HG02981 (cell line): ENCODE data around the gene ADCY2.
A peak's percentile ranks its signal among the peaks of the same experiment; 100 is the strongest.

Experiments
- ATAC-seq: cut with Tn5 transposase; IDR thresholded peaks from one replicate; pipeline ENCODE4 v1.9.1; 2021; ENCODE audit warnings: mild to moderate bottlenecking, moderate library complexity; ENCODE audit not compliant: unreplicated experiment

The ADCY2 gene

GRCh38 chr5:7714119-7714518, 318.2 kb downstream of the ADCY2 start:
- ATAC-seq = no peak

DNA sequence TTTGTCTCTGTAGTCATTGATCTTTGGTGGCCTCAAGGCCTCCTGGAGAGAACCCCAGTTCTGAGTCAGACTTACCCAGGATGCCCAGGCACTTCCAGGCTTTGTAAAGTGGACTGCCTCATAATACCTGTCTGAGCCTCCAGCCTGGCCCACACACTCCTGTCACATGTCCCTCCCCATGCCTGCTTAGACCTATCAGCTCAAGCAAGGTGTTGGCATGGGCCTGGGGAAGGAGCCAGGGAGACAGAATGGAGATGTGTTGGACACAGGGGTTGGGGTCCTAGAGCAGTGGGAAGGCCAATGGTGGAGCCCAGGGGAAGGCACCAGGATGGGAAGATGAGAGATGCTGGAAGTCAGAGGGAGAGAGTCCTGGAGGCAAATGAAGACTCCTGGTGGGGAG, 318.8 kb downstream of the ADCY2 start:
- ATAC-seq = no peak

GRCh38 chr5:7717691-7718090, 321.8 kb downstream of the ADCY2 start:
- no peak for ATAC-seq

DNA sequence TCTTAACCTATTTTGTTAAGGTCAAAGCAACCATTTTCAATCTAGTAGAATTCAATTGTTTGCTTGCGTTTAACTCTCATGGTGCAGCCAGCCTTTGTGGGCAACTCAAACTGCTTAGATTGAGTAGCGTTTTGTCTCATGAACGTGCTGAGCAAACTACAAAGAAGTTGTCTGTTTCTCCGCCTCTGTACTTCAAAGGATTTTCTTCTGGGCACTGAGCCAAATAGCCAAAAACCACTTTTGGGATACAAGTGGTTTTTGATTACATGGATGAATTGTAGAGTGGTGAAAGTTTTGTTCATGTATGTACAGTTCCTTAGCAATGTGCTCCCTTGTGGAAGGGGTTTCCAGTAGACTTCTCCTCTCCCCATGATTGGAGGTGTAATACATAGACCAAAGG, 332.1 kb downstream of the ADCY2 start:
- ATAC-seq = no peak

GRCh38 chr5:7741415-7742065, 345.6 kb downstream of the ADCY2 start:
- no peak for ATAC-seq

GRCh38 chr5:7742241-7742656, 346.3 kb downstream of the ADCY2 start:
- ATAC-seq = no peak

DNA sequence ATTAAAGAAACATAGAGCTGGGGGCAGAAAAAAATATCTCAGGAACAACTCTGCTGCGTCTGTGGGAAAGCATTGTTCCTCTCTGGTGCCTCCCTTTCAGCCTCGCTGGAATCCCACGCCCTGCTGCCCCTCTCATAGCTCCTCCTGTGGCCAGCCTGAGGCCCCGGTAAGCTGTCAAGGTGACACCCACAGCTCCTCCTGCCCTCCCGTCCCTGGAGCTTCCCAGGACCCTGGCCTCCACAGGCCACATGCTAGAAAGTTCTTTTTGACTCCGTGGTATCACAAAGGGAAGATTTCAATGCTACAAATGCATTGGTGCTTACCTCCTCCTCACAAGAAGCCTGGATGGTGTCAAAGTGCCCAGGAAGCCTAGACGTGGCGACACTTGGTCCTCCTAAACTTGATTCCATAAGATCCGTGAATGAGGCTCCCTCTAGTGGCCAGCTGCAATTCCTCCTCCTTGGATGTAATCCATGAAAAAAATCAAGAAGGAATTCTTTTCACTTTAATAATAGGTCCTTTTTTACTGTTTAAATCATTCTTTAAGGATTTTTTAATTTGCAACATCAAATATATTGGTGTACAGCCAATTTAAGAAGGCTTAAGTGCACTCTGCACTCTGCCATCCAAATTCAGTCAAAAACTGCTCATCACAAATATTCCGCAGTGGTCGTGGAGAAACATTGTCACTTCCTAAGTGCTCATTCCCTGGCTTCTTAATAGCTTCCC, 350.1 kb downstream of the ADCY2 start:
- ATAC-seq = no peak

DNA sequence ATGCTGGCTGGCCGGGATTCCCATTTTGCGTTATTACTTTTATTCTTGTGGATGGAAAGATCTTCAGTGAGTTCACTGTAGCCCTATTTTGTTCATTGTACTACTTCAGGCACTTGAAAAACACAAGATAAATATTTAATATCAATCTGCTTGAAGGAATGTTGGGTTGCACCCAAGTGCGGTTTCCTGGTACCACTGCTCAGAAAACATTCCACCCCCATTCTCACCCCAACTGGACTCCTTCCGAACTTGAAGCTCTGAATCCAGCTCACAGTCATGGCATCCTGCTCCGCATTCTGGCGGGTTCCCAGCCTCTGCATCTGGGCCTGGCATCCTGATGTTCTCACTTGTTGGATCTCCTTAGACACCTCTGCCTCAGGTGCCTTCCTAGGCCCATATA, 351.8 kb downstream of the ADCY2 start:
- no peak for ATAC-seq

GRCh38 chr5:7749626-7750025, 353.7 kb downstream of the ADCY2 start:
- ATAC-seq = no peak

DNA sequence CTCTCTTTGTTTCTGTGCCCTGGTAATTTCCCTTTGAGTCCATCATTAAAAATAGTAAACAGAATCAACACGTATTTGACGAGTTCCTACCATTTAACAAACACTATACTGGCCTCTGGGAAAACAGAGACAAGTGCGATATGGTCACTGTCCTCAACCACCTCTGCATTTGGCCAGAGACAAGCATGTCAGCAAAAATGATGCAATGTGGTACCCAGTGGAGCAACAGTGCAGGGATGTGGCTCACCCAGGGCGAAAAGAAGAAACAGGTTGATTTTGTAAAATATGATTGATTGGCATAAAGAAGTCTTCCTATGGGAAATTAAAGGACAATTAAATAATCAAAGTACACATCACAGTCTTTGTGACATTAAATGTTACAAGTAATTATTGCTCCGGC, 355.9 kb downstream of the ADCY2 start:
- ATAC-seq = no peak

GRCh38 chr5:7753181-7753580, 357.2 kb downstream of the ADCY2 start:
- ATAC-seq = no peak

DNA sequence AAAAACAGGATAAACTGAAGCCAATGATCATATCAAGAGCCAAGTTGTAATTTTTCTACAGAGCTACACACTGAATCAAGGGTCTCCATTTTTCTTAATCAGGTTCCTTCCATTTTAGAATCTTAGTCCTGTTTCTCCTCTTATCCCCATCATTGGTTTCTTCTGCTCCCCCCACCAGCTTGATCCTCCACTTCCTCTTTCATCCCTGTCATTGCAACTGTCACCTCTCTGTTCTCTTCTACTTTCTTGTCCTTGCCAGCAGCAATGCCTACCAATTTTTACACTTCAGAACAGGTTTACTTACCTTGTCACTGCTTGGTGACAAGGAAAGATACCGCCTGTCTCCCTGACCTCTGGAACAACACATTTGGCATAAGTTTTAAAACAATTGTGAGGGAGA, 357.7 kb downstream of the ADCY2 start:
- ATAC-seq = no peak

GRCh38 chr5:7754490-7754889, 358.6 kb downstream of the ADCY2 start:
- no peak for ATAC-seq

GRCh38 chr5:7754997-7755596, 359.2 kb downstream of the ADCY2 start:
- peak; percentile 76 for ATAC-seq

DNA sequence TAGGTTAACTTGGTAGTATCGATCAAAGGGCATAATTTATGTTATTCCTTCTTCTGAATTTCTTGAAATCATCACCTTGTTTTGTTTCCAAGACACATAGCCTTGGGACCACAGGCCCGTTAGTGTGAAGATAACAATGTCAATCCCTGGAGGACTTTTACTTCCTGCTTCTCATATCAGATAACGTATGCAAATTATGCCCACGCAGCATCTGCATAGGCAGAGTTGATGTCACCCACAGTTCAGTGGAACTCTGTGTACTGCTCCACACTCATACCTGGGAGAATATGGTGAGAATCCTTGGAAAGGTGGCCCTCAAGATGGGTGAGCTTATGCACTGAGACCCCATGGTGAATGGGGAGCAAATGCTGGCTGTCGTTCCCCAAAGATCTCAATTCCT, 360.0 kb downstream of the ADCY2 start:
- ATAC-seq = no peak

DNA sequence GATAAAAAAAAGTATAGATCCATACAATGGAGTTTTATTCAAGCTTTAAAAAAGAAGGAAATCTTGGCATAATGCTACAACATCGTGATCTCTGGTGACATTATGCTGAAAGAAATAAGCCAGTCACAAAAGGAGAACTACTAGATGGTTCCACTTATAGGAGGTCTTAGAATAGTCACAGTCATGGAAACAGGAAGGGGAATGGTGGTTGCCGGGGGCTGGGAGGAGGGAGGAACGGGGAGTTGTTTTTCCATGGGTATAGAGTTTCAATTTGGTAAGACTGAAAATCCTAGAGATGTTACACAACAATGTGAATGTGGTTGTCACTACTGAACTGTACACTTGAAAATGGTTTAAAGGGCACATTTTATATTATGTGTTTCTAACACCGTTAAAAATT, 360.5 kb downstream of the ADCY2 start:
- no peak for ATAC-seq

DNA sequence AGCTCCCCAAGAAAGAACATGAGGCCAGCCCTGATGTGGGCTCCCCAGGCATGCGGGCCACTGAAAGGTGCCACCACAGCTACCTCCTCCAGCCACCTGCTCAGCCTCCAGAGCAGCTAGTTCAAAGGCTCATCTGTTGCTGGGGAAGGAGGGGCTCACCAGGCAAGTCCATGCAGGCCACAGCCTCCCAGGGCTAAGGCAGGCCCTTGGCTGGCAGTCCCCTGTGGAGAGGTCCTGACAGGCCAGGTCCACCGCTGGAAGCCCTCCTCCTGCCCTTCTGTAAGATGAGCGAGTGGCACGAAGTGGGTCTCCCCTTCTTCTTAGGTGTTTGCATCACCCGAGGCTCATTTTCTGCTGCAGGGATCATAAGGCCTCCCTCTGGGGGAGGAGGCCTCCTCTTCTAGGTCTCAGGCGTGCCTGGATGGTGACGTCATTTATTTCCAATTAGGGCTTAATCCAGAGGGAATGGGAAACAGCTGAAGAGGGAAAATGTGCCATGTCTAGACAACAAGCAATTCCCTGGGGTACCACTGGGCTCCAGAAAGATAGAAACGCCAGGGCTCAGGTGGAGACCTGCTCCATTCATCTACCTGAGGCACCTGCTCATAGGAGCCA, 363.4 kb downstream of the ADCY2 start:
- no peak for ATAC-seq

GRCh38 chr5:7759951-7760580, 364.1 kb downstream of the ADCY2 start:
- no peak for ATAC-seq

DNA sequence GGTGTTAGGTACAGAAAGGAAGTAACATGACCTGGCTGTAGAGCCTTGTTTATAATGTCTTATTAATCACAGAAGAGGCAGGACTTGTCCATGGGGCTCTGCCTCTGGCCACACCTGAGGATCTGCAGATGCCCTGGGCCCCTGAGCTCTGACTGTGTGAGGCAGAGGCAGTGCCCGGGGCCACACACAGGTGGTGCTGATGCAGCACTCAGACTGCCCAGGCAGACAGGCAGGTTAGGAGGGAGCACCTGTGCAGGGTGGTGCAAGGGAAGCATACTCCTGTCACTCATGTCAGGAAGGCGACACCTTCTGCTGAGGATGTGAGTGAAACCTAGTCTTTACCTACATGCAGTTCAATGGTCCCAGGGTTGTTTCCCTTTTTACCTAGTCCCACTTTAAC, 366.3 kb downstream of the ADCY2 start:
- ATAC-seq = no peak

DNA sequence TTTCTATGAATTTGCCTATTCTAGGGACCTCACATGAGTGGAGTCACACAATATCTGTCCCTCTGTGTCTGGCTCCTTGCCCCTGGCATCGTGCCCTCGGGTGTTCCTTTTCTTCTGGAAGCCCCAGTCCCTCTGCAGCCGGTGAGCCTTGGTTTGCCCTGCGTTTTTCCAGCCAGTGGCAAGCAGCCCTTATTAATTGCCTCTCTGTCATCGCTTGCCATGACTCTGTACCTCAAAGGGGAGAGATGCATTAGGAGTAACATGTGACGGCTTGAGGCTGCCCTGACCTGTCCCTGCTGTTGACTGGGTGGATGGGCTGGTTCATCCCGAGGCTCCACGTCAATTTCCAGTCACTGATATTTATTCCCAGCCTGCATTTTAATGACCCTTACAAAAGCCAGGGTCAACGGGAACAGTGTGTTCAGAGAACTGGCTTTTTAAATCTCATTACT, 367.7 kb downstream of the ADCY2 start:
- no peak for ATAC-seq

- ATAC-seq = no peak
These were observed 368.5 kb downstream of the ADCY2 start for GRCh38 chr5:7764452-7764851.
